Activated CD8-positive, alpha-beta T cell treated with anti-CD3 and anti-CD28 coated beads for 36 hours (primary cell): Measurements from ENCODE around the gene TSEN34. TPM values are rescaled to one million over a fixed set of nuclear protein-coding genes. Genes with fewer than 3 reads are reported as not detected.

Source experiments
- ATAC-seq: fragments of 200-7000 bp; cut with Tn5 transposase; one replicate; pipeline ENCODE4 v1.10.0; 2021; ENCODE audit warnings: mild to moderate bottlenecking, moderate library complexity
- CTCF ChIA-PET: fragments of 350-600 bp; sonication (Branson Sonifier 250); formaldehyde crosslinking; loops from one replicate; lab custom pipeline; 2021; ENCODE audit warnings: antibody characterized with exemption; lab: Charles Lee
- POLR2A ChIA-PET: fragments of 350-600 bp; sonication (Branson Sonifier 250); formaldehyde crosslinking; loops from one replicate; lab custom pipeline; 2021; ENCODE audit warnings: antibody characterized with exemption; lab: Charles Lee
- DNase-seq: peaks from one replicate; pipeline ENCODE4 v3.0.0-alpha.2; 2020
- H3K27ac Mint-ChIP-seq: one replicate; pipeline ENCODE4 v1.8.0; 2021; ENCODE audit warnings: mild to moderate bottlenecking, mixed read lengths
- H3K27me3 Mint-ChIP-seq: one replicate; pipeline ENCODE4 v1.8.0; 2021; ENCODE audit warnings: mixed read lengths
- H3K36me3 Mint-ChIP-seq: one replicate; pipeline ENCODE4 v1.8.0; 2021; ENCODE audit warnings: low read depth, mixed read lengths
- H3K4me1 Mint-ChIP-seq: one replicate; pipeline ENCODE4 v1.8.0; 2021; ENCODE audit warnings: low read depth, mixed read lengths
- H3K4me3 Mint-ChIP-seq: one replicate; pipeline ENCODE4 v1.8.0; 2021; ENCODE audit warnings: mild to moderate bottlenecking, moderate library complexity, mixed read lengths
- H3K9me3 Mint-ChIP-seq: one replicate; pipeline ENCODE4 v1.8.0; 2021; ENCODE audit warnings: mixed read lengths
- CTCF ChIP-seq: fragments of 200-600 bp; IDR thresholded peaks from one replicate; pipeline ENCODE4 v1.8.0; 2022; ENCODE audit warnings: antibody characterized with exemption, mild to moderate bottlenecking
- intact Hi-C: fragments of 100-400 bp; cut with micrococcal nuclease; formaldehyde crosslinking; loops from one replicate; pipeline ENCODE4 v1.10.0; 2022
- total RNA-seq, 2 experiments: library from RNA; stranded (reverse); gene quantifications; one replicate each; pipeline ENCODE4 v1.2.3, GENCODE V29; 2021

Gene TSEN34
- total RNA-seq, 2 experiments from 2014 or later: 12.5 TPM

GRCh38 chr19:54188215-54188871 lies 2.8 kb upstream of the TSEN34 start:
- POLR2A ChIA-PET: interaction anchor here (0.7 to 18.7 kb wide), 9 partner anchors 10 to 73 kb away, joined by 3 to 419 read pairs (median 5); partner anchors contain the start of genes LENG1, PRPF31, RPS9 and TFPT
- peak overlapping the region; percentile 90 for H3K27ac Mint-ChIP-seq
- peak overlapping the region; percentile 75 for H3K4me3 Mint-ChIP-seq
- no peak for ATAC-seq
- peak; percentile 76 for DNase-seq
- intact Hi-C loops: no loop called here
- no peak for TF ChIP-seq CTCF
- peaks cover 29% of the 10 kb centered on the region for H3K36me3 Mint-ChIP-seq
- no peaks in the 10 kb centered on the region for H3K27me3 Mint-ChIP-seq
- no peaks in the 10 kb centered on the region for H3K9me3 Mint-ChIP-seq
- peaks cover 28% of the 10 kb centered on the region for H3K4me1 Mint-ChIP-seq
- CTCF ChIA-PET: interaction anchor here (1.2 to 4.1 kb wide), 5 partner anchors 13 to 49 kb away, joined by 5 to 22 read pairs (median 6); partner anchors contain the start of gene LENG1

GRCh38 chr19:54189145-54189734 lies 1.9 kb upstream of the TSEN34 start, which contains the start of gene MBOAT7:
Gene MBOAT7, minus strand, starts transcription at chr19:54189580. Its CDS starts 1,072 bp downstream, at chr19:54188508.
- peaks cover 28% of the 10 kb centered on the region for H3K4me1 Mint-ChIP-seq
- POLR2A ChIA-PET: interaction anchor here (0.7 to 18.7 kb wide), 8 partner anchors 17 to 260 kb away, joined by 3 to 419 read pairs (median 4); partner anchors contain the start of genes LENG1, LENG8 and RPS9
- peak within 1 kb of the TSS; percentile 75 for H3K4me3 Mint-ChIP-seq
- intact Hi-C loops: no loop called here
- peak; percentile 0 for ATAC-seq
- H3K27ac Mint-ChIP-seq: peak within 1 kb of the TSS; percentile 95
- no peak for DNase-seq
- no peaks in the 10 kb centered on the region for H3K27me3 Mint-ChIP-seq
- H3K36me3 Mint-ChIP-seq: peaks cover 28% of the 10 kb centered on the region
- H3K9me3 Mint-ChIP-seq: no peaks in the 10 kb centered on the region
- CTCF ChIA-PET: interaction anchor here (0.7 to 4.1 kb wide), 15 partner anchors 10 to 179 kb away, joined by 3 to 22 read pairs (median 5); partner anchors contain the start of gene LENG1
- TF ChIP-seq CTCF: no peak

- ChIA-PET POLR2A (interaction anchor here (1.3 to 18.7 kb wide), 4 partner anchors 16 to 53 kb away, joined by 3 to 419 read pairs (median 8); partner anchors contain the start of genes LENG1 and RPS9), CTCF (interaction anchor here (0.7 to 4.1 kb wide), 16 partner anchors 9 to 178 kb away, joined by 3 to 22 read pairs (median 4); partner anchors contain the start of gene LENG1)
- H3K4me1 Mint-ChIP-seq: peaks cover 28% of the 10 kb centered on the region
- DNase-seq (peak; percentile 100), ATAC-seq (peak; percentile 66)
- intact Hi-C loops: loop anchor here (1.0 kb wide), 1 partner anchor 10 kb away; the partner anchor contains the start of gene RPS9
- H3K27ac Mint-ChIP-seq: peak overlapping the region; percentile 95
- TF ChIP-seq CTCF: no peak
- H3K9me3 Mint-ChIP-seq: no peaks in the 10 kb centered on the region
- H3K4me3 Mint-ChIP-seq: peak overlapping the region; percentile 75
- H3K36me3 Mint-ChIP-seq: peaks cover 29% of the 10 kb centered on the region
- H3K27me3 Mint-ChIP-seq: no peaks in the 10 kb centered on the region
These were observed 1.2 kb upstream of the TSEN34 start for GRCh38 chr19:54189735-54190502.

- ChIA-PET CTCF (interaction anchor here (1.0 to 1.7 kb wide), 2 partner anchors 9 to 17 kb away, joined by 3 to 4 read pairs; no protein-coding TSS in a partner anchor), POLR2A (interaction anchor here (1.9 to 18.7 kb wide), 2 partner anchors 15 to 52 kb away, joined by 5 to 419 read pairs; partner anchors contain the start of genes CNOT3 and RPS9)
- H3K27ac Mint-ChIP-seq: peak overlapping the region; percentile 95
- peaks cover 28% of the 10 kb centered on the region for H3K4me1 Mint-ChIP-seq
- H3K9me3 Mint-ChIP-seq: no peaks in the 10 kb centered on the region
- DNase-seq (peak; percentile 100), ATAC-seq (peak; percentile 67)
- intact Hi-C loops: loop anchor here (1.0 kb wide), 1 partner anchor 10 kb away; the partner anchor contains the start of gene RPS9
- H3K4me3 Mint-ChIP-seq: peak overlapping the region; percentile 75
- no peaks in the 10 kb centered on the region for H3K27me3 Mint-ChIP-seq
- H3K36me3 Mint-ChIP-seq: peaks cover 29% of the 10 kb centered on the region
- TF ChIP-seq CTCF: no peak
These were observed 551 bp upstream of the TSEN34 start for GRCh38 chr19:54190503-54191010.
